ENCODE results near the gene PARP14. TPM values are rescaled to one million over a fixed set of nuclear protein-coding genes. Genes with fewer than 3 reads are reported as not detected.

Gene PARP14
- total RNA-seq, 1 experiment from 2014 or later: 17.4 TPM

- no peaks in the 10 kb centered on the region for H3K9me3 ChIP-seq (ENCODE audit: control insufficient read depth, low read depth, low read length)
- H3K18ac ChIP-seq (ENCODE audit: insufficient read length, low read depth, low read length): no peak overlapping the region
- no peak overlapping the region for H3K27ac ChIP-seq (ENCODE audit: insufficient read length, low read depth, low read length)
- no peak overlapping the region for H2BK12ac ChIP-seq (ENCODE audit: insufficient read length, low read depth, low read length)
- peaks cover 10% of the 10 kb centered on the region in 3 experiments for H3K36me3 Mint-ChIP-seq (ENCODE audit: insufficient read depth in 1 of 3, low read depth in 3 of 3)
- H3K4me1 Mint-ChIP-seq: peaks cover 11 to 17% of the 10 kb centered on the region in 2 experiments
- H4K20me1 ChIP-seq (ENCODE audit: control insufficient read depth, insufficient read depth, insufficient read length): no peaks in the 10 kb centered on the region
- H2BK15ac ChIP-seq (ENCODE audit: low read depth, low read length): no peak overlapping the region
- no peak overlapping the region for H2BK120ac ChIP-seq (ENCODE audit: low read depth, low read length, poor library complexity, severe bottlenecking)
- H3K27ac Mint-ChIP-seq: 0 out of 7 replicates have a peak overlapping the region, but pooled peaks of 1 of the 3 experiments have one; percentile 40
- H3K79me2 ChIP-seq (ENCODE audit: insufficient read depth, low read length): no peaks in the 10 kb centered on the region
- no peak overlapping the region for H4K8ac ChIP-seq (replicated peaks; ENCODE audit: insufficient read length, low read depth, low read length)
- no peak for TF ChIP-seq CTCF (conservative IDR thresholded peaks at IDR 0.05)
- no peak overlapping the region for H4K5ac ChIP-seq (ENCODE audit: insufficient read length, low read depth, low read length)
- WGBS (ENCODE audit: extremely low coverage, insufficient read length, low lambda C conversion rate): no CpG with 5 or more reads among the region's 3 CpGs
- no peak overlapping the region for H2AFZ ChIP-seq (ENCODE audit: low read length)
- H3K79me1 ChIP-seq (ENCODE audit: insufficient read depth, low read depth, low read length, poor library complexity, severe bottlenecking): no peaks in the 10 kb centered on the region
- no peak for DNase-seq
- H3K27me3 Mint-ChIP-seq (ENCODE audit: low read depth): no peaks in the 10 kb centered on the region
- H3K23me2 ChIP-seq (ENCODE audit: insufficient read length, low read depth, low read length, poor library complexity, severe bottlenecking): no peaks in the 10 kb centered on the region
- no peak overlapping the region for H2AK5ac ChIP-seq (ENCODE audit: insufficient read length, low read length)
- H3K14ac ChIP-seq (ENCODE audit: insufficient read depth, low read length): no peak overlapping the region
- H4K91ac ChIP-seq (ENCODE audit: insufficient read length, low read depth, low read length): no peak overlapping the region
- no peak overlapping the region for H3K4me2 ChIP-seq (ENCODE audit: insufficient read depth, insufficient read length, low read length)
- H3K4ac ChIP-seq (ENCODE audit: low read depth, low read length): no peak overlapping the region
- no peaks in the 10 kb centered on the region for H3K27me3 ChIP-seq (ENCODE audit: insufficient read depth, low read length)
- H2BK20ac ChIP-seq (ENCODE audit: low read depth, low read length, poor library complexity, severe bottlenecking): no peak overlapping the region
- H3K4me3 Mint-ChIP-seq: no peak overlapping the region
- no peak overlapping the region for H2BK5ac ChIP-seq (ENCODE audit: insufficient read length, low read length)
- H3K9ac ChIP-seq (ENCODE audit: extremely low read depth, insufficient read length, low read length): no peak overlapping the region
- no peaks in the 10 kb centered on the region for H3K4me1 ChIP-seq (ENCODE audit: insufficient read depth, low read length)
- no peak overlapping the region for H3K56ac ChIP-seq (ENCODE audit: insufficient read length, low read depth, low read length)
- H3T11ph ChIP-seq (ENCODE audit: low read length): no peak overlapping the region
- peaks cover 7 to 8% of the 10 kb centered on the region in 2 experiments for H3K9me3 Mint-ChIP-seq
- no peak overlapping the region for H3K23ac ChIP-seq (ENCODE audit: insufficient read length, low read depth, low read length)
Measured at GRCh38 chr3:122777563-122777962, 96.9 kb downstream of the PARP14 start.

Other genes starting within 250 kb of the PARP14 start
- 71.7 and 71.8 TPM in 2 replicates for gene KPNA1, start 165.9 kb upstream of the PARP14 start, total RNA-seq (2021)
- 3.4 and 3.9 TPM in 2 replicates for gene PARP9, start 116.5 kb upstream of the PARP14 start, total RNA-seq (2021)
- 6.6 and 7.5 TPM in 2 replicates for gene DTX3L, start 116.5 kb upstream of the PARP14 start, total RNA-seq (2021)
- gene PARP15, start 103.2 kb upstream of the PARP14 start, total RNA-seq (2021): 0.18 and 0.24 TPM in 2 replicates
- 8.9 and 9.8 TPM in 2 replicates for gene HSPBAP1, start 113.0 kb downstream of the PARP14 start, total RNA-seq (2021)
- gene SLC49A4, start 114.2 kb downstream of the PARP14 start, total RNA-seq (2021): 10.0 and 10.7 TPM in 2 replicates